ENCODE data around the gene KRT82.

Gene KRT82

GRCh38 chr12:52382854-52383253 lies 23.3 kb downstream of the KRT82 start:
- H3K4me3 ChIP-seq (ENCODE audit: low read depth, low read length) = no peak overlapping the region
- TF ChIP-seq, protein P1, sequence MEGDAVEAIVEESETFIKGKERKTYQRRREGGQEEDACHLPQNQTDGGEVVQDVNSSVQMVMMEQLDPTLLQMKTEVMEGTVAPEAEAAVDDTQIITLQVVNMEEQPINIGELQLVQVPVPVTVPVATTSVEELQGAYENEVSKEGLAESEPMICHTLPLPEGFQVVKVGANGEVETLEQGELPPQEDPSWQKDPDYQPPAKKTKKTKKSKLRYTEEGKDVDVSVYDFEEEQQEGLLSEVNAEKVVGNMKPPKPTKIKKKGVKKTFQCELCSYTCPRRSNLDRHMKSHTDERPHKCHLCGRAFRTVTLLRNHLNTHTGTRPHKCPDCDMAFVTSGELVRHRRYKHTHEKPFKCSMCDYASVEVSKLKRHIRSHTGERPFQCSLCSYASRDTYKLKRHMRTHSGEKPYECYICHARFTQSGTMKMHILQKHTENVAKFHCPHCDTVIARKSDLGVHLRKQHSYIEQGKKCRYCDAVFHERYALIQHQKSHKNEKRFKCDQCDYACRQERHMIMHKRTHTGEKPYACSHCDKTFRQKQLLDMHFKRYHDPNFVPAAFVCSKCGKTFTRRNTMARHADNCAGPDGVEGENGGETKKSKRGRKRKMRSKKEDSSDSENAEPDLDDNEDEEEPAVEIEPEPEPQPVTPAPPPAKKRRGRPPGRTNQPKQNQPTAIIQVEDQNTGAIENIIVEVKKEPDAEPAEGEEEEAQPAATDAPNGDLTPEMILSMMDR (IDR thresholded peaks at IDR 0.05; ENCODE audit: borderline replicate concordance, insufficient read depth, low read depth, low read length) = no peak

- TF ChIP-seq, protein P1 (IDR thresholded peaks at IDR 0.05; ENCODE audit: borderline replicate concordance, insufficient read depth, low read depth, low read length) = no peak
- H3K4me3 ChIP-seq (ENCODE audit: low read depth, low read length) = no peak overlapping the region
These were observed 24.9 kb downstream of the KRT82 start for GRCh38 chr12:52381206-52381605.

- H3K4me3 ChIP-seq (ENCODE audit: low read depth, low read length) = no peak overlapping the region
- TF ChIP-seq, protein P1 (IDR thresholded peaks at IDR 0.05; ENCODE audit: borderline replicate concordance, insufficient read depth, low read depth, low read length) = peak; percentile 59
These were observed 25.9 kb downstream of the KRT82 start for GRCh38 chr12:52380271-52380694.

GRCh38 chr12:52379536-52379935 lies 26.6 kb downstream of the KRT82 start:
- H3K4me3 ChIP-seq (ENCODE audit: low read depth, low read length) = no peak overlapping the region
- TF ChIP-seq, protein P1 (IDR thresholded peaks at IDR 0.05; ENCODE audit: borderline replicate concordance, insufficient read depth, low read depth, low read length) = no peak

- H3K4me3 ChIP-seq (ENCODE audit: low read depth, low read length) = no peak overlapping the region
- TF ChIP-seq, protein P1 (IDR thresholded peaks at IDR 0.05; ENCODE audit: borderline replicate concordance, insufficient read depth, low read depth, low read length) = no peak
These were observed 28.0 kb downstream of the KRT82 start for GRCh38 chr12:52378091-52378490.

- H3K4me3 ChIP-seq (ENCODE audit: low read depth, low read length) = no peak overlapping the region
- TF ChIP-seq, protein P1 (IDR thresholded peaks at IDR 0.05; ENCODE audit: borderline replicate concordance, insufficient read depth, low read depth, low read length) = no peak
These were observed 28.9 kb downstream of the KRT82 start for GRCh38 chr12:52377266-52377665.

DNA sequence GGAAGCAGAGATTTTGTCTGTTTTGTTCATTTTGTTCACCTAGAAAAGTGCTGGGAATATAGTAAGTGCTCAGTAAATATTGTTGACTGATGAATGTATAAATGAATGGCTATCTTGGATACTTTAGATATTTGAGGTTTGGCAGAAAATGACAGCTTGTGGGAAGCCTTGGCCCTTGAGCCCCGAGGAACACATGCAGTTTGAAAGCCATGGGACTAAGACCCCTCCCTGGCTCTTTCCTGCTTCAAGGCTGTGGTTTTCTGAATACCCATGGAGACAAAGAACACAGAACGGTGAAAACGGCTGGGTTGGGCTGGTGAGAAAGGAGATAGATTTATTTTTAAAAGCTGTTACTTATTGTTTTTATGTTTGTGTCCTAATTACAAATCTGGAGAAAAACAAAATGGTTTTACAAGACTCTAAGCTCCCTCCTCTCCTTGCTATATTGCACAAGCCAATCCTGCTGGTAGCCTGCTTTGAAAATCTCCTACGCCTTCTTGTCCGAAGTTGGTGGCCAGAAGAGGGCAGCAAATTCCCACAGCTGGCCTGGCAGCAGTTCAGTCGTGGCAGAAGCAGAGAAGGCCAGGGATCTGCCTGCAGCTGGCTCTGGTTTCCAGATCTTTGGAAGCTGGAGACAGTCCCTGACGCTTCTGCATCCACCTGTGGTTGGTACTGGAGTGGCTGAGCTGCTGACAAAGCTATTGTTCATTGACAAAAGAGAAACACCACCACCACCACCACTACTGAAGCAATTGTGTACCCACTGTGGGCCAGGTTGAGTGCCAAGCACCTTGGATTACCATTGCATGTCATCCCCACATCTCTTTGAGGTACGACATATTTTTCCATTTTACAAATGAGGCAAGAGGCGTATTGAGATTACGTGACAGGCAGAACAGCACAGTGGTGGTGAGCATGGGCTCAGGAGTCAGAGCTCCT lies 33.6 kb downstream of the KRT82 start:
- TF ChIP-seq, protein P1 (IDR thresholded peaks at IDR 0.05; ENCODE audit: borderline replicate concordance, insufficient read depth, low read depth, low read length) = peak; percentile 68
- no peak overlapping the region for H3K4me3 ChIP-seq (ENCODE audit: low read depth, low read length)
